Epithelial cell of umbilical artery (primary cell): ENCODE measurements around the gene NF1. TPM values are rescaled to one million over a fixed set of nuclear protein-coding genes. Genes with fewer than 3 reads are reported as not detected.

Experiments used
- total RNA-seq: library from RNA; depleted of rRNA; stranded (reverse); fragments of >200 nt; gene quantifications from 2 replicates; pipeline ENCODE4 v1.2.3, GENCODE V29; 2014

The NF1 gene, protein sequence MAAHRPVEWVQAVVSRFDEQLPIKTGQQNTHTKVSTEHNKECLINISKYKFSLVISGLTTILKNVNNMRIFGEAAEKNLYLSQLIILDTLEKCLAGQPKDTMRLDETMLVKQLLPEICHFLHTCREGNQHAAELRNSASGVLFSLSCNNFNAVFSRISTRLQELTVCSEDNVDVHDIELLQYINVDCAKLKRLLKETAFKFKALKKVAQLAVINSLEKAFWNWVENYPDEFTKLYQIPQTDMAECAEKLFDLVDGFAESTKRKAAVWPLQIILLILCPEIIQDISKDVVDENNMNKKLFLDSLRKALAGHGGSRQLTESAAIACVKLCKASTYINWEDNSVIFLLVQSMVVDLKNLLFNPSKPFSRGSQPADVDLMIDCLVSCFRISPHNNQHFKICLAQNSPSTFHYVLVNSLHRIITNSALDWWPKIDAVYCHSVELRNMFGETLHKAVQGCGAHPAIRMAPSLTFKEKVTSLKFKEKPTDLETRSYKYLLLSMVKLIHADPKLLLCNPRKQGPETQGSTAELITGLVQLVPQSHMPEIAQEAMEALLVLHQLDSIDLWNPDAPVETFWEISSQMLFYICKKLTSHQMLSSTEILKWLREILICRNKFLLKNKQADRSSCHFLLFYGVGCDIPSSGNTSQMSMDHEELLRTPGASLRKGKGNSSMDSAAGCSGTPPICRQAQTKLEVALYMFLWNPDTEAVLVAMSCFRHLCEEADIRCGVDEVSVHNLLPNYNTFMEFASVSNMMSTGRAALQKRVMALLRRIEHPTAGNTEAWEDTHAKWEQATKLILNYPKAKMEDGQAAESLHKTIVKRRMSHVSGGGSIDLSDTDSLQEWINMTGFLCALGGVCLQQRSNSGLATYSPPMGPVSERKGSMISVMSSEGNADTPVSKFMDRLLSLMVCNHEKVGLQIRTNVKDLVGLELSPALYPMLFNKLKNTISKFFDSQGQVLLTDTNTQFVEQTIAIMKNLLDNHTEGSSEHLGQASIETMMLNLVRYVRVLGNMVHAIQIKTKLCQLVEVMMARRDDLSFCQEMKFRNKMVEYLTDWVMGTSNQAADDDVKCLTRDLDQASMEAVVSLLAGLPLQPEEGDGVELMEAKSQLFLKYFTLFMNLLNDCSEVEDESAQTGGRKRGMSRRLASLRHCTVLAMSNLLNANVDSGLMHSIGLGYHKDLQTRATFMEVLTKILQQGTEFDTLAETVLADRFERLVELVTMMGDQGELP (N-terminal part only)
- 24.7 and 33.1 TPM in 2 replicates for total RNA-seq

GRCh38 chr17:31094600-31095235 is at the start of gene NF1:
NF1 (plus strand) TSS chr17:31094977; CDS start chr17:31095310, 333 bp downstream.

GRCh38 chr17:31297090-31297489 is 202.3 kb downstream of the NF1 start, which contains the start of gene OMG:
OMG (minus strand) TSS chr17:31297239; CDS start chr17:31296331, 908 bp downstream.

DNA sequence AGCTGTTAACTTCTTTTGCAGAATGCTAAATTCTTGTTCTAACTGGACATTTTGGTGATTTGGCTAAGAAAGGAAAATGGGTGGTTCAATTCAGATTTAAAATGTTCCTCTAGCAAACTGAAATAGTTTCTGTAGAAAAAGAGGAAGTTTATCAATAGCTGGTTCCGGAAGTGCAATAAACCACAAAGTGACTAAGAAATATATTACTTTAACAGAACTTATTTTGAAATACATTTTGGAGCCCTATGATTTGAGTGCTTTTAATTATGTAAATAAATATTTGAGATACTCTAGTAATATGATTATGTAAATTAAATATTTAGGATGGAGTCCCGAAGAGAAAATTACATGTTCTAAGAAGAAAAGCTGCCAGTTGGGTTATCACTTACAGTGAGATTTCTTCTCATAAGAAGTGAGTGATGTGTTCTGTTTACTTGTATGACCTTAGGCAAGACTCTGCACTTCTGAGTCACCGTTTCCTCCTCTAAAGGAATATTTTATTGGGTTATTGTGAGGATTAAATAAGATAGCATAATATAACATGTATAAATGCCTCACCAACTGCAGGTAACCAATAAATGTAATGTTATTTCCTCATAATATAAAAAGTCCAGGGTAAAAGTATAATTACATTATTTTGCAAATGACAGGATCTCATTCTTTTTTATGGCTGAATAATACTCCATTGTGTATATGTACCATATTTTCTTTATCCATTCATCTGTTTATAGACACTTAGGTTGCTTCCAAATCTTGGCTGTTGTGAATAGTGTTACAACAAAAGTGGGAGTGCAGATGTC is 219.4 kb downstream of the NF1 start, which contains the start of gene EVI2B:
Gene EVI2B (minus strand): TSS at position 73 of the 800 bp plus-strand sequence. CDS start 8,445 bp downstream, outside the sequence.

DNA sequence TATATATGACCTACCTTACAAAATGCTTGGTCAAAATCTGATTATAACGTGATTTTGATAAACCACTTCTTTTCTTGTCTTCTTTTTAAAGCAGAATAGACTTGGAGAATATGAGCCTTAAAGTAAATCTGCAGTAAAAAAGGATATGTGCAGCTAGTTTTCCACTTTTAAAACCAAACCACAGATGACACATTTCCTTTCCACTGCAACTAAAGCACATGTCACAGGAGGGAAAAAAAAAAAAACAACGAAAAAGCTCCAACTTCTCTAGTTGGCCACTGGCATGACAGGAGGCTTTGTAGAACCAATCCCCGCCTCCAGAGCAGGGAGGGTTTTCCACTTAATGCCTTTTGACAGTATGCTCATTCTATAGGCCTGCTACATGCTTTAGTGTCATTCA is 226.7 kb downstream of the NF1 start, which contains the start of gene EVI2A:
Gene EVI2A (minus strand): TSS at position 142 of the 400 bp plus-strand sequence. CDS start 2,609 bp downstream, outside the sequence.

DNA sequence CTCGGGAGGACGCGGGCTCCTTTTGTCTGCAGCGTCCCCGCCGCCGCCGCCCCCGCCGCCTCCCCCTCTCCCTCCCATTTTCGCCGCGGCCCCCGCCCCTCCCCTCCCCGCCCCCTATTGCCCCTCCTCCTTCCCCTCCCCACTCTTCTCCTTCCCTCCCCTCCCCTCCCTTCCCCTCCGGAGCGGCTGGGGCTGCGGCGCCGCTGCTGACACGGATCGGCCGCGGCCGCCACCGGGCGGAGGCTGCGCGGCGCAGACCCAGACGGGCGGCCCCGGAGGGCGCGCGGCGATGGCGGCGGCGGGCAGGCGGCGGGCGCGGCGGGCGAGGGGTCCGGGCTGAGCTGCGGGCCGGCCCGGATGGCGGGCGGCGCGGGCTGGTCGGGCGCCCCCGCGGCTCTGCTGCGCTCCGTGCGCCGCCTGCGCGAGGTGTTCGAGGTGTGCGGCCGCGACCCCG is 296.7 kb downstream of the NF1 start, which contains the start of gene RAB11FIP4:
Gene RAB11FIP4 (plus strand): TSS at position 180 of the 454 bp plus-strand sequence. CDS start 178 bp downstream, at position 358.

Other genes starting within 250 kb of the NF1 start
- 9.7 and 19.0 TPM in 2 replicates for gene TEFM, start 188.7 kb upstream of the NF1 start, total RNA-seq
- gene ADAP2, start 173.0 kb upstream of the NF1 start, total RNA-seq, result 0.15 TPM in 1 of 2 replicates, not detected in the other
- 6.1 and 7.1 TPM in 2 replicates for gene RNF135, start 123.9 kb upstream of the NF1 start, total RNA-seq
- gene OMG, start 202.3 kb downstream of the NF1 start, total RNA-seq, result under 0.01 TPM in 1 of 2 replicates, not detected in the other
- gene EVI2B, start 219.1 kb downstream of the NF1 start, total RNA-seq, result 0.46 and 0.65 TPM in 2 replicates
- gene EVI2A, start 226.6 kb downstream of the NF1 start, total RNA-seq, result 0.61 and 1.3 TPM in 2 replicates